Measurements from ENCODE around the gene C11orf98. TPM values are rescaled to one million over a fixed set of nuclear protein-coding genes. Genes with fewer than 3 reads are reported as not detected.

The C11orf98 gene
- total and polyA plus RNA-seq, 2 donors (not counting 1 experiment from before 2014, with no cell fraction given): 41.5 to 48.1 TPM

GRCh38 chr11:62665599-62666258, 719 bp upstream of the C11orf98 start:
- Histone ChIP-seq H3K4me1 (ENCODE audit: control insufficient read depth in 2 of 2, insufficient read depth in 2 of 2, low read length in 2 of 2) (peaks cover 17 to 38% of the 10 kb centered on the region in 2 donors), H3K27ac (ENCODE audit: low read length in 2 of 2) (peak overlapping the region; percentile 73 to 81), H3K4me2 (replicated peaks; ENCODE audit: low read depth, low read length, poor library complexity, severe bottlenecking) (peak overlapping the region; percentile 78), H3K79me2 (ENCODE audit: control insufficient read depth, insufficient read depth, low read length) (peaks cover 56% of the 10 kb centered on the region), H2AFZ (ENCODE audit: insufficient read depth, low read depth, low read length, poor library complexity, severe bottlenecking) (peak overlapping the region; percentile 96), H3K36me3 (replicated peaks in 1 of 2; ENCODE audit: control extremely low read depth in 1 of 2, control insufficient read depth in 1 of 2, extremely low read depth in 1 of 2, insufficient read depth in 2 of 2, low read length in 1 of 2) (peaks cover 4 to 19% of the 10 kb centered on the region in 2 experiments), H4K20me1 (ENCODE audit: control insufficient read depth, insufficient read depth, low read length, poor library complexity, severe bottlenecking) (peaks cover 9% of the 10 kb centered on the region), H3K9me3 (ENCODE audit: control extremely low read depth in 1 of 3, control insufficient read depth in 2 of 3, insufficient read depth in 1 of 3, low read length in 2 of 3) (no peaks in the 10 kb centered on the region), H3K4me3 (ENCODE audit: control extremely low read depth in 1 of 5, extremely low read depth in 1 of 5, insufficient read depth in 1 of 5, low read depth in 2 of 5, low read length in 4 of 5) (peak overlapping the region; percentile 79 to 98 (median 91)), H3K27me3 (replicated peaks in 1 of 4; ENCODE audit: control extremely low read depth in 1 of 4, control insufficient read depth in 3 of 4, insufficient read depth in 4 of 4, low read length in 3 of 4) (no peaks in the 10 kb centered on the region), H3K9ac (ENCODE audit: low read length) (peak overlapping the region; percentile 82)
- CTCF ChIA-PET: interaction anchor here (0.8 to 2.0 kb wide), 14 partner anchors 11 to 241 kb away, joined by 3 to 17 read pairs (median 5); partner anchors contain the start of genes B3GAT3, INTS5 and TUT1
- H3K4me3 Mint-ChIP-seq: peak overlapping the region; percentile 97
- no peaks in the 10 kb centered on the region for H3K27me3 Mint-ChIP-seq
- no peaks in the 10 kb centered on the region for H3K9me3 Mint-ChIP-seq (ENCODE audit: insufficient read depth)
- H3K27ac Mint-ChIP-seq: peak overlapping the region; percentile 93
- POLR2A ChIA-PET: interaction anchor here (0.6 to 3.6 kb wide), 26 partner anchors 9 to 208 kb away, joined by 3 to 62 read pairs (median 6); partner anchors contain the start of genes B3GAT3, BSCL2, EEF1G and GANAB
- TF ChIP-seq CTCF (IDR thresholded peaks at IDR 0.05): no peak
- no peak for TF ChIP-seq EZH2 (IDR thresholded peaks at IDR 0.05; ENCODE audit: borderline replicate concordance, insufficient read depth, low read depth, low read length, poor library complexity, severe bottlenecking)
- intact Hi-C loops (cut with micrococcal nuclease): loop anchor here (1.0 to 2.0 kb wide), 7 partner anchors 12 to 74 kb away; partner anchors contain the start of genes EML3, GANAB, INTS5 and TUT1
- WGBS (ENCODE audit: insufficient coverage): 8% methylated on average over 39 of the region's 39 CpGs
- DNase-seq: no peak
- H3K4me1 Mint-ChIP-seq: peaks cover 50% of the 10 kb centered on the region
- ATAC-seq (ENCODE audit: low read depth): peak; percentile 16
